Astrocyte of the cerebellum (primary cell): ENCODE measurements around the gene TK2.
"Not testable (repeated sequence)": the region's sequence is repeated elsewhere in the genome, so short reads cannot be mapped to it uniquely, and the experiment has no call there.

Experiments
- DNase-seq: peaks from one replicate; pipeline ENCODE4 v3.0.0-alpha.2; 2011; ENCODE audit warnings: low read depth
- H3K4me3 ChIP-seq: 2 replicates; pipeline ENCODE4 v1.5.1; 2011; ENCODE audit warnings: mild to moderate bottlenecking, low read depth, low read length, moderate library complexity
- in situ Hi-C: cut with HindIII; loops from 2 replicates; pipeline ENCODE4 v1.10.0; 2017; ENCODE audit warnings: low sequenced_read_pairs
- TF ChIP-seq, protein P1 (sequence below): IDR thresholded peaks from 2 replicates; pipeline ENCODE4 v1.5.1; 2012; ENCODE audit warnings: low read length, low read depth, moderate library complexity, mild to moderate bottlenecking; ENCODE audit errors: missing control alignments

Gene TK2

DNA sequence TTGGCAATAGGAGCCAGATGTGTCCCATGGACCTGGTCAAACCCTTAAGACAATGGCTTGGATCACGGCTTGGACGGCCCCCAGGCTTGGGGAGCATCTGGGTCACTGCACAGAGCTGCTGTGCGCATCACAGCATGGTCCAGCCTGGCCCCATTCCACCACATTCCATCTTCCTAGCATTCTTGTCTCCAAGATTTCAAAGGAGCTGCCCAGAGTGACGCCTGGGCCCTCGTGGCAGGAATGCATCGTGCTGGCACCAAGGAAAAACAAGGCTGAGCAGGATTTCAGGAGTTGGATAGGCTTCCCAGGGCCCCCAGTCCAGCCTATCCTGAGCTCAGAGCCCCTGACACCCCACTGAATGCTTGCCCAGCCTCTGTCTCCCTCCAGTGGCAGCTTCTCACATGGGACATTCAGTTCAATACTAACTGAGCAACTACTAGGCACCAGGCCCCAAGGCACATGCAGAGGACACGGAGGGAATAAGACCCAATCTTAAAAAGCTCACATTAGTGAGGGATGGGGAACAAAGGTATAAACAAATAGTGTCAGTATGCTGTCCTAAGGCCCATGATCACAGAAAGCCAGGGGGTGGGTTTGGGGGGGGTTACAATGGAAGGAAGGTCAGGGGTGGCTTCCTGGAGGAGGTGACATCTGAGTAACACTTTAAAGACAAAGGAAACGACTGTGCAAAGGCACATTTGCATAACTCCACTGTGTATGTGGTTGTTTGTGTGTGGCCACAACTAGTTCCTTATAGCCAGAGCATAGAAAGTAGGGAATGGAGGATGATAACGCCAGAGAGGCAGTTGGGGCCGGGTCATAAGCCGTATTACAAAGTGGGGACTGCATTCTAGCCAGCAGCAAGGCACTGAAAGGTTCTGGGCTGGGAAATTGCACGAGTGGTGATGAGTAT, 34.1 kb downstream of the TK2 start:
- TF ChIP-seq, protein P1, sequence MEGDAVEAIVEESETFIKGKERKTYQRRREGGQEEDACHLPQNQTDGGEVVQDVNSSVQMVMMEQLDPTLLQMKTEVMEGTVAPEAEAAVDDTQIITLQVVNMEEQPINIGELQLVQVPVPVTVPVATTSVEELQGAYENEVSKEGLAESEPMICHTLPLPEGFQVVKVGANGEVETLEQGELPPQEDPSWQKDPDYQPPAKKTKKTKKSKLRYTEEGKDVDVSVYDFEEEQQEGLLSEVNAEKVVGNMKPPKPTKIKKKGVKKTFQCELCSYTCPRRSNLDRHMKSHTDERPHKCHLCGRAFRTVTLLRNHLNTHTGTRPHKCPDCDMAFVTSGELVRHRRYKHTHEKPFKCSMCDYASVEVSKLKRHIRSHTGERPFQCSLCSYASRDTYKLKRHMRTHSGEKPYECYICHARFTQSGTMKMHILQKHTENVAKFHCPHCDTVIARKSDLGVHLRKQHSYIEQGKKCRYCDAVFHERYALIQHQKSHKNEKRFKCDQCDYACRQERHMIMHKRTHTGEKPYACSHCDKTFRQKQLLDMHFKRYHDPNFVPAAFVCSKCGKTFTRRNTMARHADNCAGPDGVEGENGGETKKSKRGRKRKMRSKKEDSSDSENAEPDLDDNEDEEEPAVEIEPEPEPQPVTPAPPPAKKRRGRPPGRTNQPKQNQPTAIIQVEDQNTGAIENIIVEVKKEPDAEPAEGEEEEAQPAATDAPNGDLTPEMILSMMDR = peak; percentile 69
- H3K4me3 ChIP-seq = no peak overlapping the region
- DNase-seq = peak; percentile 81
- in situ Hi-C loops = no loop called here

DNA sequence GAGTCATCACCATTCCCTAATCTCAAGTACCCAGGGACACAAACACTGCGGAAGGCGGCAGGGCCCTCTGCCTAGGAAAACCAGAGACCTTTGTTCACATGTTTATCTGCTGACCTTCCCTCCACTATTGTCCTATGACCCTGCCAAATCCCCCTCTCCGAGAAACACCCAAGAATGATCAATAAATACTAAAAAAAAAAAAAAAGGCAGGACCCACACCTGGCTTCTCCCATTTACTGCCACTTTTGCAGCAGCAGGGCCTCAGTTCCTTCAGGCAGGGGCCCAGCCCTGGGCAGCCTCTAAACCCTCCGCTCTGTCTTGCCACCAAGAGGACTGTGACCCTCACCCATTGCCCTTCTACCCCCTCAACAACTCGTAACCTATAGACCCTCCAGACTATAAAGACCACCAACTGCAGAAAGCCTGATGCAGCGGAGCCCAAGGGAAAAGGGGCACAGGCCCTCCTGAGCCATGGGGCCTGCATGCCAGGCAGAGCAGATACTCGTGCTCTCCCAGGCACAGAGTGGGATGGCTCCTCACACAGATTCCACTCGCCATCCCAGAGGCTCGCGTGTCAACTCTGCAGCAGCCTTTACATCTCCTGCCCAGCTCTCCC, 34.8 kb downstream of the TK2 start:
- DNase-seq, H3K4me3 ChIP-seq: not testable (repeated sequence)
- in situ Hi-C loops = loop anchor here (5.0 kb wide), 1 partner anchor 98 kb away; no protein-coding TSS in a partner anchor

DNA sequence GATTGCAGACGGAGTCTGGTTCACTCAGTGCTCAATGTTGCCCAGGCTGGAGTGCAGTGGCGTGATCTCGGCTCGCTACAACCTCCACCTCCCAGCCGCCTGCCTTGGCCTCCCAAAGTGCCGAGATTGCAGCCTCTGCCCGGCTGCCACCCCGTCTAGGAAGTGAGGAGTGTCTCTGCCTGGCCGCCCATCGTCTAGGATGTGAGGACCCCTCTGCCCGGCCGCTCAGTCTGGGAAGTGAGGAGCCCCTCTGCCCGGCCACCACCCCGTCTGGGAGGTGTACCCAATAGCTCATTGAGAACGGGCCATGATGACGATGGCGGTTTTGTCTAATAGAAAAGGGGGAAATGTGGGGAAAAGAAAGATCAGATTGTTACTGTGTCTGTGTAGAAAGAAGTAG, 35.5 kb downstream of the TK2 start:
- DNase-seq, H3K4me3 ChIP-seq: not testable (repeated sequence)
- in situ Hi-C loops = loop anchor here (5.0 kb wide), 1 partner anchor 97 kb away; no protein-coding TSS in a partner anchor

DNA sequence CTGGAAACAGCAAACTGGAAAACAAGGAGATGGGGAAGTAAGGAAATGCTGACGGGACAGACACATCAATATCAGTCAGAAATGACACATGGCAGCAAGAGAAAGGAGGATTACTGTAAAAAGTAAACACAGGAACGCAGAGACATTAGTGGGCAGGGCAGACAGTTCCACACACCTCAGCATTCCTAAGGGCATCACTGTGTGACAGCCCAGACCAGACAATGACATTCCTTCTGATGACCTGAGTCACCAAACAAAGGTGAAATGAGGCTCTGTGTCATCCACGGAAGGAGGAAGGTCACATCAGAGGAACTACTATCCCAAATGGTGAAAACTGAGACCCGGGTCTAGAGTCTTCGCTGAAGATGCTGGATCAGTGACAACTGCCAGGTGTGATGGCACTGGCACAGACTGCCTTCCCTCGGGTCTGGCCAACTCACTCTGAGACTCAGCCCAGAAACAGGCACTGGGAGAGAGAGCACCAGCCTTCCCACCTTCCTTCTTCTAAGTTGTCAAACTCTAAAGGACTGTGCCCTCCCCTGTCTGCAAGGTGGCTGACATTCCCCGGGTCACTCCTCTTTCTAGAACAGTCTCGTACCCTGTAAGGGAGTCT, 36.7 kb downstream of the TK2 start:
- TF ChIP-seq, protein P1 = no peak
- no peak overlapping the region for H3K4me3 ChIP-seq
- in situ Hi-C loops = loop anchor here (5.0 kb wide), 1 partner anchor 96 kb away; no protein-coding TSS in a partner anchor
- DNase-seq = no peak

DNA sequence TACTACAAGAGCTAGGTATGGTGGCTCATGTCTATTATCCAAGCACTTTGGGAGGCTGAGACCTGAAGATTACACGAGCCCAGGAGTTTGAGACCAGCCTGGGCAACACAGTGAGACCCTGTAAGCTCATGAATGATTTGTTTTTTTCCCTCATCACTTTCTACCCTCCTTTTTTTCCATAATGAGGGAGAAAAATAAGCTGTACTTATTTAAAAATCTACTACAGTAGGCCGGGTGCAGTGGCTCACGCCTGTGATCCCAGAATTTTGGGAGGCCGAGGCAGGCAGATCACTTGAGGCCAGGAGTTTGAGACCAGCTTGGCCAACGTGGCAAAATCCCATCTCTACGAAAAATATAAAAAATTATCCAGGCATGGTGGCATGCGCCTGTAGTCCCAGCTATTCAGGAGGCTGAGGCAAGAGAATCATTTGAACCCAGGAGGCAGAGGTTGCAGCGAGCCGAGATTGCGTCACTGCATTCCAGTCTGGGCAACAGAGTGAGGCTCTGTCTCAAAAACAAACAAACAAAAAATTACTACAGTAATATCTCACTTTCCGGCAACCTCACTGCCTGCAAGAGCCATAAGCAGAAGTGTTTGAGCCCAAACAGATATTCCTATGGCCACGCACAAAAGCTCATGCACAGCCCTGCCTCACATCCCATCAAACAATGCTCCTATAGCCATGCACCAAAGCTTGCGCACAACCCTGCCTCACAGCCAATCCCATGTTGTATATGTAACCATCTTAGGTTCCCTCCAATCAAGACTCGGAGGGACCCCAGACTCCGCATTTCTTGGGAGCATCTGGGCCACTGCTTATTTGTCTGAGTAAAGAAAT, 37.4 kb downstream of the TK2 start:
- TF ChIP-seq, protein P1 = no peak
- DNase-seq = no peak
- in situ Hi-C loops = loop anchor here (5.0 kb wide), 1 partner anchor 95 kb away; no protein-coding TSS in a partner anchor
- H3K4me3 ChIP-seq = no peak overlapping the region

DNA sequence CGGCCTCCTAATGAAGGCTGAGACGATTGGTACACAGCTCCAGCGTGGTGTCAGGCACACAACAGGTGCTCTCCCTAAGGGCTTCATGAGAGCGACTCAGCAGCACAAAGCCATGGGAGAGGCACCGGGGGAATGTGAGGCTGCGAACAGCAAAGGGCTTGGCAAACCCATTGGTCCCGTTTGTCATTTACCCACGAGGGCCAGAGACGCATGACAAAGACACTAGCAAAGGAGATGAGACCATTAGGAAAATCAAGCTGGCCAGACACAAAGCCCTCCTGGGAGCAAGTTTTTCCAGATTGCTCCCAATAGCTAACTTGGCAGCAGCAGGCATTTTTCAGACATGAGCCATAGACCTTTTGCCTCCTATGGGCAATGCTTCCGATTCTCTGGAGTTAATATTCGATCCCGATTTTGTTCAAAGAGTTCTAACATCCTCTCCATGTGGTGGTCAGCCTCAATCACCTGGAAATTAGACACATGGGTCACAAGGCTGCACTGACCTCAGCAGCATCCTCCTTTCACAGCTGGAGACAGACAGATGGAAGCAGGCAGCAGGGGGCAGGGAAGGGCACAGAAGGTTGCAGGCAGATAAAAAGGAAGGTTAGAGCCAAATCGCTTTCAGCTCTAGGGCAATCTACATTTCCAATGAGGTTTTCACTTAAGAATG, 38.2 kb downstream of the TK2 start:
- peak; percentile 61 for DNase-seq
- in situ Hi-C loops = loop anchor here (5.0 kb wide), 1 partner anchor 94 kb away; no protein-coding TSS in a partner anchor
- no peak overlapping the region for H3K4me3 ChIP-seq
- TF ChIP-seq, protein P1 = no peak
